NK-92 treated with Interleukin-12 subunit alpha and Interleukin-12 subunit beta, amount 100 ng/mL, for 24 hours (cell line): ENCODE results near the gene SCARF1.
"Not testable (repeated sequence)": the region's sequence is repeated elsewhere in the genome, so short reads cannot be mapped to it uniquely, and the experiment has no call there.

Experiments used
- DNase-seq: peaks from one replicate; lab custom pipeline; 2025; lab: John Stamatoyannopoulos, UW

The SCARF1 gene

GRCh38 chr17:1645207-1646171, at the start of gene SCARF1:
Gene SCARF1, minus strand, starts transcription at chr17:1645732. Its CDS starts 35 bp downstream, at chr17:1645697.
- no peak for DNase-seq

- no peak for DNase-seq
Measured at GRCh38 chr17:1693339-1693738, 47.8 kb upstream of the SCARF1 start.

- no peak for DNase-seq
Measured at GRCh38 chr17:1690544-1691221, 45.2 kb upstream of the SCARF1 start.

- DNase-seq = not testable (repeated sequence)
Measured at GRCh38 chr17:1688405-1688804, 42.9 kb upstream of the SCARF1 start.

GRCh38 chr17:1686086-1686485, 40.6 kb upstream of the SCARF1 start:
- DNase-seq = no peak

GRCh38 chr17:1684378-1685189, 39.1 kb upstream of the SCARF1 start, which contains the start of gene PRPF8:
Gene PRPF8, minus strand, starts transcription at chr17:1684867. Its CDS starts 296 bp downstream, at chr17:1684571.
- DNase-seq = peak; percentile 82

GRCh38 chr17:1683459-1683858, 37.9 kb upstream of the SCARF1 start:
- DNase-seq = no peak

- DNase-seq = no peak
Measured at GRCh38 chr17:1676401-1676800, 30.9 kb upstream of the SCARF1 start.

- no peak for DNase-seq
Measured at GRCh38 chr17:1673041-1673785, 27.7 kb upstream of the SCARF1 start.

GRCh38 chr17:1663934-1664333, 18.4 kb upstream of the SCARF1 start:
- not testable (repeated sequence) for DNase-seq

GRCh38 chr17:1661045-1661444, 15.5 kb upstream of the SCARF1 start:
- no peak for DNase-seq

GRCh38 chr17:1658100-1658499, 12.6 kb upstream of the SCARF1 start:
- DNase-seq = no peak

GRCh38 chr17:1653735-1654134, 8.2 kb upstream of the SCARF1 start:
- DNase-seq = no peak

GRCh38 chr17:1652794-1653193, 7.3 kb upstream of the SCARF1 start:
- DNase-seq = not testable (repeated sequence)

- DNase-seq = no peak
Measured at GRCh38 chr17:1651559-1651844, 6.0 kb upstream of the SCARF1 start.

GRCh38 chr17:1650731-1651558, 5.4 kb upstream of the SCARF1 start:
- no peak for DNase-seq

- no peak for DNase-seq
Measured at GRCh38 chr17:1649844-1650501, 4.4 kb upstream of the SCARF1 start, which contains the start of gene RILP. Gene RILP, minus strand, starts transcription at chr17:1649866. Its CDS starts 62 bp downstream, at chr17:1649804.

GRCh38 chr17:1648963-1649843, 3.7 kb upstream of the SCARF1 start:
- DNase-seq = no peak
